ENCODE data around the gene EXOC4.

EXOC4 gene

DNA sequence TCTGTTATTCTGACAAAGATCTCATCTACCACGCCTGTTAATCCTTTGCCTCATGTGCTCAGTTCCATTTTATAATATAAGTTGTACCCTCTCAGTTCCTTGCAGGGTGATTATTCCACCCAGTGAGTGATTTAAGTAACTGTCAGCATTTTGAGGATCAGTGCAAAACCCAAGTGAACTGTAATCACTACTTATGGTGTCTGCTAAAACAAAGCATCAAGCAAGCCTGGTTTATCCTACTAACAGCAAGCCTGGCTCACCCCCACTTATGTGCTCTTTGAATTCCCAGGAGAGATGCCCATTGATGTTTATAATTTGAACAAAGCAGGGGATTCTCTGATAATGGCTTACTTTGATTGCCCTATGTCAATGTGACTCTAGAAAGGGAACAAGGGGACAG lies 687.5 kb downstream of the EXOC4 start:
- no peaks in the 10 kb centered on the region; the same call in 1 of the 2 replicates for H3K36me3 ChIP-seq (ENCODE audit: control insufficient read depth, insufficient read depth, low read length)
- TF ChIP-seq, protein P1, sequence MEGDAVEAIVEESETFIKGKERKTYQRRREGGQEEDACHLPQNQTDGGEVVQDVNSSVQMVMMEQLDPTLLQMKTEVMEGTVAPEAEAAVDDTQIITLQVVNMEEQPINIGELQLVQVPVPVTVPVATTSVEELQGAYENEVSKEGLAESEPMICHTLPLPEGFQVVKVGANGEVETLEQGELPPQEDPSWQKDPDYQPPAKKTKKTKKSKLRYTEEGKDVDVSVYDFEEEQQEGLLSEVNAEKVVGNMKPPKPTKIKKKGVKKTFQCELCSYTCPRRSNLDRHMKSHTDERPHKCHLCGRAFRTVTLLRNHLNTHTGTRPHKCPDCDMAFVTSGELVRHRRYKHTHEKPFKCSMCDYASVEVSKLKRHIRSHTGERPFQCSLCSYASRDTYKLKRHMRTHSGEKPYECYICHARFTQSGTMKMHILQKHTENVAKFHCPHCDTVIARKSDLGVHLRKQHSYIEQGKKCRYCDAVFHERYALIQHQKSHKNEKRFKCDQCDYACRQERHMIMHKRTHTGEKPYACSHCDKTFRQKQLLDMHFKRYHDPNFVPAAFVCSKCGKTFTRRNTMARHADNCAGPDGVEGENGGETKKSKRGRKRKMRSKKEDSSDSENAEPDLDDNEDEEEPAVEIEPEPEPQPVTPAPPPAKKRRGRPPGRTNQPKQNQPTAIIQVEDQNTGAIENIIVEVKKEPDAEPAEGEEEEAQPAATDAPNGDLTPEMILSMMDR (IDR thresholded peaks at IDR 0.05; ENCODE audit: insufficient read depth, low read length, poor library complexity, severe bottlenecking): no peak
- no peak for DNase-seq (ENCODE audit: extremely low read depth, insufficient read length)
- H3K27me3 ChIP-seq (replicated peaks; ENCODE audit: control insufficient read depth, insufficient read depth, low read length): no peaks in the 10 kb centered on the region
- H3K4me3 ChIP-seq (replicated peaks; ENCODE audit: low read depth, low read length): no peak overlapping the region

GRCh38 chr7:133941496-133941895 lies 688.6 kb downstream of the EXOC4 start:
- DNase-seq (ENCODE audit: extremely low read depth, insufficient read length): no peak
- no peaks in the 10 kb centered on the region; the same call in 1 of the 2 replicates for H3K36me3 ChIP-seq (ENCODE audit: control insufficient read depth, insufficient read depth, low read length)
- TF ChIP-seq, protein P1 (IDR thresholded peaks at IDR 0.05; ENCODE audit: insufficient read depth, low read length, poor library complexity, severe bottlenecking): no peak

GRCh38 chr7:133945497-133945896 lies 692.6 kb downstream of the EXOC4 start:
- TF ChIP-seq, protein P1 (IDR thresholded peaks at IDR 0.05; ENCODE audit: insufficient read depth, low read length, poor library complexity, severe bottlenecking): no peak
- H3K27me3 ChIP-seq (replicated peaks; ENCODE audit: control insufficient read depth, insufficient read depth, low read length): no peaks in the 10 kb centered on the region
- DNase-seq (ENCODE audit: extremely low read depth, insufficient read length): no peak

More at GRCh38 chr7:133941496-133941895, 688.6 kb downstream of the EXOC4 start:
- H3K27me3 ChIP-seq (replicated peaks; ENCODE audit: control insufficient read depth, insufficient read depth, low read length): no peaks in the 10 kb centered on the region
- no peak overlapping the region for H3K4me3 ChIP-seq (replicated peaks; ENCODE audit: low read depth, low read length)

GRCh38 chr7:133947458-133948254 lies 694.8 kb downstream of the EXOC4 start:
- TF ChIP-seq, protein P1 (IDR thresholded peaks at IDR 0.05; ENCODE audit: insufficient read depth, low read length, poor library complexity, severe bottlenecking): no peak
- Histone ChIP-seq H3K27me3 (replicated peaks; ENCODE audit: control insufficient read depth, insufficient read depth, low read length) (no peaks in the 10 kb centered on the region), H3K4me3 (replicated peaks; ENCODE audit: low read depth, low read length) (no peak overlapping the region), H3K36me3 (ENCODE audit: control insufficient read depth, insufficient read depth, low read length) (no peaks in the 10 kb centered on the region)
- no peak for DNase-seq (ENCODE audit: extremely low read depth, insufficient read length)

More at GRCh38 chr7:133945497-133945896, 692.6 kb downstream of the EXOC4 start:
- Histone ChIP-seq H3K4me3 (replicated peaks; ENCODE audit: low read depth, low read length) (no peak overlapping the region), H3K36me3 (ENCODE audit: control insufficient read depth, insufficient read depth, low read length) (no peaks in the 10 kb centered on the region)

- no peaks in the 10 kb centered on the region for H3K36me3 ChIP-seq (ENCODE audit: control insufficient read depth, insufficient read depth, low read length)
- no peak overlapping the region for H3K4me3 ChIP-seq (replicated peaks; ENCODE audit: low read depth, low read length)
- TF ChIP-seq, protein P1 (IDR thresholded peaks at IDR 0.05; ENCODE audit: insufficient read depth, low read length, poor library complexity, severe bottlenecking): no peak
- H3K27me3 ChIP-seq (replicated peaks; ENCODE audit: control insufficient read depth, insufficient read depth, low read length): no peaks in the 10 kb centered on the region
- DNase-seq (ENCODE audit: extremely low read depth, insufficient read length): no peak
Measured at GRCh38 chr7:133948588-133948987, 695.7 kb downstream of the EXOC4 start.

All from GM06990 (cell line).